Neural progenitor cell (in vitro differentiated cells): ENCODE data around the gene CIART. TPM values are rescaled to one million over a fixed set of nuclear protein-coding genes. Genes with fewer than 3 reads are reported as not detected.
A peak's percentile ranks its signal among the peaks of the same experiment; 100 is the strongest.

Experiments used
- DNase-seq: peaks from one replicate; pipeline ENCODE4 v3.0.0-alpha.2; 2016; ENCODE audit warnings: low spot score
- H2AFZ ChIP-seq: fragments of 200-600 bp; sonication (generic); replicated peaks from 2 replicates; pipeline ENCODE4 v1.6.1; 2016; ENCODE audit warnings: antibody characterized with exemption
- H3F3A ChIP-seq: fragments of 200-600 bp; sonication (generic); 2 replicates; pipeline ENCODE4 v1.6.1; 2016; ENCODE audit warnings: antibody characterized with exemption, low read depth
- H3K27ac ChIP-seq: fragments of 200-600 bp; sonication (generic); 2 replicates; pipeline ENCODE4 v1.5.1; 2016; ENCODE audit warnings: mild to moderate bottlenecking
- H3K27me3 ChIP-seq: fragments of 200-600 bp; sonication (generic); 2 replicates; pipeline ENCODE4 v1.6.1; 2016; ENCODE audit warnings: mild to moderate bottlenecking, moderate library complexity
- H3K36me3 ChIP-seq: fragments of 200-600 bp; sonication (generic); 2 replicates; pipeline ENCODE4 v1.5.1; 2016
- H3K4me1 ChIP-seq: fragments of 200-600 bp; sonication (generic); 2 replicates; pipeline ENCODE4 v1.6.1; 2016; ENCODE audit warnings: mixed run types
- H3K4me2 ChIP-seq: fragments of 200-600 bp; sonication (generic); 2 replicates; pipeline ENCODE4 v1.6.1; 2016
- H3K4me3 ChIP-seq: fragments of 200-600 bp; sonication (generic); 2 replicates; pipeline ENCODE4 v1.5.1; 2016
- H3K79me2 ChIP-seq: fragments of 200-600 bp; sonication (generic); 2 replicates; pipeline ENCODE4 v1.6.1; 2016; ENCODE audit warnings: low read depth
- H3K9ac ChIP-seq: fragments of 200-600 bp; sonication (generic); 2 replicates; pipeline ENCODE4 v1.6.1; 2016
- H3K9me3 ChIP-seq: fragments of 200-600 bp; sonication (generic); 2 replicates; pipeline ENCODE4 v1.5.1; 2016; ENCODE audit warnings: low read depth
- H4K20me1 ChIP-seq: fragments of 200-600 bp; sonication (generic); 2 replicates; pipeline ENCODE4 v1.6.1; 2016; ENCODE audit warnings: low read depth
- H3K27ac Mint-ChIP-seq: 3 replicates; pipeline ENCODE4 v1.8.0; 2021; ENCODE audit warnings: mixed read lengths
- H3K27me3 Mint-ChIP-seq: 2 replicates; pipeline ENCODE4 v1.8.0; 2022; ENCODE audit warnings: low read depth, mild to moderate bottlenecking, inconsistent platforms, moderate library complexity, mixed read lengths; ENCODE audit not compliant: insufficient read depth
- H3K36me3 Mint-ChIP-seq: 3 replicates; pipeline ENCODE4 v1.8.0; 2021; ENCODE audit warnings: mixed read lengths
- H3K4me1 Mint-ChIP-seq: 3 replicates; pipeline ENCODE4 v1.8.0; 2021; ENCODE audit warnings: mixed read lengths
- H3K4me3 Mint-ChIP-seq: 3 replicates; pipeline ENCODE4 v1.8.0; 2021; ENCODE audit warnings: mild to moderate bottlenecking, moderate library complexity, mixed read lengths
- H3K9me3 Mint-ChIP-seq: 3 replicates; pipeline ENCODE4 v1.8.0; 2020; ENCODE audit warnings: mixed read lengths
- CTCF ChIP-seq: fragments of 200-600 bp; sonication (generic); IDR thresholded peaks from 2 replicates; pipeline ENCODE4 v1.5.1; 2017; ENCODE audit warnings: antibody characterized with exemption, mild to moderate bottlenecking
- EZH2 ChIP-seq: fragments of 200-600 bp; sonication (generic); IDR thresholded peaks from 2 replicates; pipeline ENCODE4 v1.6.1; 2017; ENCODE audit warnings: antibody characterized with exemption, mild to moderate bottlenecking, moderate library complexity
- EZH2phosphoT487 ChIP-seq: fragments of 200-600 bp; sonication (generic); IDR thresholded peaks from 2 replicates; pipeline ENCODE4 v1.6.1; 2017; ENCODE audit warnings: antibody characterized with exemption
- total RNA-seq: library from RNA; depleted of rRNA; stranded (reverse); fragments of >200 nt; gene quantifications from 2 replicates; pipeline ENCODE4 v1.2.3, GENCODE V29; 2015; ENCODE audit warnings: low replicate concordance

Gene CIART
- total RNA-seq, 1 donor from 2014 or later = 25.3 TPM

GRCh38 chr1:150320667-150320978, 38.3 kb downstream of the CIART start:
- no peaks in the 10 kb centered on the region for H3K9me3 Mint-ChIP-seq
- peak overlapping the region; percentile 69 for H3K4me3 ChIP-seq
- peak overlapping the region; percentile 87 for H3K4me2 ChIP-seq
- H3K9me3 ChIP-seq = no peaks in the 10 kb centered on the region
- peaks cover 7% of the 10 kb centered on the region for H3K36me3 Mint-ChIP-seq
- H3K27ac ChIP-seq = no peak overlapping the region
- no peak overlapping the region for H3K27ac Mint-ChIP-seq
- no peak for TF ChIP-seq EZH2
- TF ChIP-seq EZH2phosphoT487 = no peak
- TF ChIP-seq CTCF = no peak
- H3K79me2 ChIP-seq = peaks cover 43% of the 10 kb centered on the region
- no peaks in the 10 kb centered on the region for H4K20me1 ChIP-seq
- H3K36me3 ChIP-seq = peaks cover 7% of the 10 kb centered on the region
- peak overlapping the region; percentile 98 for H3K4me3 Mint-ChIP-seq
- H2AFZ ChIP-seq = peak overlapping the region; percentile 82
- no peak overlapping the region for H3K9ac ChIP-seq
- no peaks in the 10 kb centered on the region for H3K27me3 ChIP-seq
- H3K4me1 Mint-ChIP-seq = peaks cover 13% of the 10 kb centered on the region
- DNase-seq = no peak
- H3K4me1 ChIP-seq = peaks cover 7% of the 10 kb centered on the region
- H3K27me3 Mint-ChIP-seq = peaks cover 8% of the 10 kb centered on the region
- H3F3A ChIP-seq = peaks cover 11% of the 10 kb centered on the region

GRCh38 chr1:150321826-150322166, 39.4 kb downstream of the CIART start:
- Histone ChIP-seq H3K27me3 (no peaks in the 10 kb centered on the region), H3K4me2 (peak overlapping the region; percentile 87), H3K9ac (peak overlapping the region; percentile 47), H2AFZ (peak overlapping the region; percentile 82), H3K9me3 (no peaks in the 10 kb centered on the region), H3K27ac (peak overlapping the region; percentile 15), H3K4me3 (peak overlapping the region; percentile 69), H3F3A (peaks cover 11% of the 10 kb centered on the region), H3K36me3 (peaks cover 13% of the 10 kb centered on the region), H3K4me1 (peaks cover 7% of the 10 kb centered on the region), H4K20me1 (no peaks in the 10 kb centered on the region), H3K79me2 (peaks cover 54% of the 10 kb centered on the region)
- peak overlapping the region; percentile 98 for H3K27ac Mint-ChIP-seq
- peaks cover 11% of the 10 kb centered on the region for H3K36me3 Mint-ChIP-seq
- DNase-seq = no peak
- H3K4me3 Mint-ChIP-seq = peak overlapping the region; percentile 98
- peaks cover 13% of the 10 kb centered on the region for H3K4me1 Mint-ChIP-seq
- TF ChIP-seq EZH2phosphoT487 (no peak), EZH2 (no peak)
- peaks cover 6% of the 10 kb centered on the region for H3K27me3 Mint-ChIP-seq
- no peaks in the 10 kb centered on the region for H3K9me3 Mint-ChIP-seq

GRCh38 chr1:150322310-150322709, 40.0 kb downstream of the CIART start:
- Histone ChIP-seq H3K9ac (peak overlapping the region; percentile 47), H3K36me3 (peaks cover 15% of the 10 kb centered on the region), H3K4me2 (peak overlapping the region; percentile 87), H3K4me3 (peak overlapping the region; percentile 69), H2AFZ (no peak overlapping the region), H3K9me3 (no peaks in the 10 kb centered on the region), H3K27ac (no peak overlapping the region), H3F3A (peaks cover 11% of the 10 kb centered on the region), H3K27me3 (no peaks in the 10 kb centered on the region), H3K79me2 (peaks cover 54% of the 10 kb centered on the region), H4K20me1 (peaks cover 2% of the 10 kb centered on the region), H3K4me1 (peaks cover 7% of the 10 kb centered on the region)
- peak overlapping the region; percentile 98 for H3K4me3 Mint-ChIP-seq
- H3K4me1 Mint-ChIP-seq = peaks cover 13% of the 10 kb centered on the region
- H3K36me3 Mint-ChIP-seq = peaks cover 11% of the 10 kb centered on the region
- no peak for TF ChIP-seq CTCF
- TF ChIP-seq EZH2 = no peak
- TF ChIP-seq EZH2phosphoT487 = no peak
- H3K27me3 Mint-ChIP-seq = peaks cover 6% of the 10 kb centered on the region
- DNase-seq = no peak
- no peaks in the 10 kb centered on the region for H3K9me3 Mint-ChIP-seq
- no peak overlapping the region for H3K27ac Mint-ChIP-seq

- H3K9ac ChIP-seq = no peak overlapping the region
- H3K4me2 ChIP-seq = no peak overlapping the region
- no peaks in the 10 kb centered on the region for H3K4me1 Mint-ChIP-seq
- peaks cover 6% of the 10 kb centered on the region for H3K79me2 ChIP-seq
- H3K36me3 ChIP-seq = peaks cover 15% of the 10 kb centered on the region
- H3K27me3 ChIP-seq = no peaks in the 10 kb centered on the region
- H3K27me3 Mint-ChIP-seq = no peaks in the 10 kb centered on the region
- H3K9me3 ChIP-seq = no peaks in the 10 kb centered on the region
- no peak overlapping the region for H3K27ac ChIP-seq
- no peaks in the 10 kb centered on the region for H4K20me1 ChIP-seq
- peaks cover 42% of the 10 kb centered on the region for H3K36me3 Mint-ChIP-seq
- no peaks in the 10 kb centered on the region for H3K9me3 Mint-ChIP-seq
- H2AFZ ChIP-seq = no peak overlapping the region
- no peaks in the 10 kb centered on the region for H3F3A ChIP-seq
- no peaks in the 10 kb centered on the region for H3K4me1 ChIP-seq
- H3K27ac Mint-ChIP-seq = no peak overlapping the region
- no peak overlapping the region for H3K4me3 ChIP-seq
- TF ChIP-seq EZH2phosphoT487 (no peak), EZH2 (no peak), CTCF (no peak)
- DNase-seq = no peak
- H3K4me3 Mint-ChIP-seq = no peak overlapping the region
Measured at GRCh38 chr1:150332651-150333290, 50.4 kb downstream of the CIART start.
